RWPE1 (cell line): ENCODE data around the gene ST13.

ENCODE experiments used
- CTCF ChIA-PET: fragments of 350-600 bp; sonication (Branson Sonifier 250); formaldehyde crosslinking; extraction: SDS; loops from one replicate; lab custom pipeline; 2021; lab: Yijun Ruan, JAX
- POLR2A ChIA-PET: fragments of 400-600 bp; formaldehyde crosslinking; extraction: SDS; loops from one replicate; lab custom pipeline; 2020; ENCODE audit warnings: antibody characterized with exemption; ENCODE audit not compliant: low non-redundant PET; lab: Yijun Ruan, JAX
- DNase-seq: peaks from one replicate; pipeline ENCODE4 v3.0.0; 2012; ENCODE audit warnings: low spot score
- H3K27ac ChIP-seq: fragments of 450-650 bp; 2 replicates; pipeline ENCODE4 v1.5.1; 2017
- TF ChIP-seq, protein P1 (sequence below): fragments of 450-650 bp; conservative IDR thresholded peaks from 2 replicates; pipeline ENCODE4 v1.5.1; 2017; ENCODE audit warnings: low read depth, mild to moderate bottlenecking

The ST13 gene

DNA sequence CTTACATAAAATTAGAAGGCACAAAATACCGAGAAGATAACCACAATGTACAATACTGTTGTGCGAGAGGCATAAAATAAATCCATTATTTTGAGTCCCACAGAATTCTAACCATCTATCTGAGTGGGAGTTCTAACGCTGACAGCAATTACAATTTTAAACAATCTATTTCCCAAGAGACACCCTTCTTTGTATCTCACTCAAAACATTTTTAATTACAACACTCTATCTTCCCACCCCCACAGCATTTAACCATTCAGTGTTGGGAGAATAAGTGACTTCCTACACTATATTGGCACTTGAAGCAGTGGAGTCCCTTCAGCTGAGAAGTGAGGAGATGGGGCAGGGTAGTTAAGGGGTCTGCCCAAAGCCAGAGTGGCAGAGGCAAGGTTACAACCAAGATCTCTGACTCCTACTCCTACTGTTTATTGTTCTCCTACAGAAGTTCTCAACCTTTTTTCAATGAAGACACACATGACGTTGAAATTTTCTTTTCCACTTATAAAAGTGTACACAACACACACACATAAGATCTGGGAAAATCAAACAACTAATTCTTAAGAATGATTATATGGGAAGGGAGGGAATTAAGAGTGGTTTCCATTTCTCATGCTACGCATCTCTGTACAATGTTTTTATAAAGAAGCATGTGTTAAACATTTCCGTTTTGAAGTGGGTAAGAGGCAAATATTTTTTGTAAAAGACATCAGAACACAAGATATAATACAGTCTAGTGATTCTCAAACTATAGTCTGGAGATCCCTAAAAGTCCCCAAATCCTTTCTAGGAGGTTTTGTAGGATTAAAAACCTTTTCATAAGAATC, 48.2 kb downstream of the ST13 start:
- H3K27ac ChIP-seq, result no peak overlapping the region
- no peak for DNase-seq
- ChIA-PET CTCF (no interaction called here), POLR2A (no interaction called here)
- TF ChIP-seq, protein P1, sequence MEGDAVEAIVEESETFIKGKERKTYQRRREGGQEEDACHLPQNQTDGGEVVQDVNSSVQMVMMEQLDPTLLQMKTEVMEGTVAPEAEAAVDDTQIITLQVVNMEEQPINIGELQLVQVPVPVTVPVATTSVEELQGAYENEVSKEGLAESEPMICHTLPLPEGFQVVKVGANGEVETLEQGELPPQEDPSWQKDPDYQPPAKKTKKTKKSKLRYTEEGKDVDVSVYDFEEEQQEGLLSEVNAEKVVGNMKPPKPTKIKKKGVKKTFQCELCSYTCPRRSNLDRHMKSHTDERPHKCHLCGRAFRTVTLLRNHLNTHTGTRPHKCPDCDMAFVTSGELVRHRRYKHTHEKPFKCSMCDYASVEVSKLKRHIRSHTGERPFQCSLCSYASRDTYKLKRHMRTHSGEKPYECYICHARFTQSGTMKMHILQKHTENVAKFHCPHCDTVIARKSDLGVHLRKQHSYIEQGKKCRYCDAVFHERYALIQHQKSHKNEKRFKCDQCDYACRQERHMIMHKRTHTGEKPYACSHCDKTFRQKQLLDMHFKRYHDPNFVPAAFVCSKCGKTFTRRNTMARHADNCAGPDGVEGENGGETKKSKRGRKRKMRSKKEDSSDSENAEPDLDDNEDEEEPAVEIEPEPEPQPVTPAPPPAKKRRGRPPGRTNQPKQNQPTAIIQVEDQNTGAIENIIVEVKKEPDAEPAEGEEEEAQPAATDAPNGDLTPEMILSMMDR, result no peak

DNA sequence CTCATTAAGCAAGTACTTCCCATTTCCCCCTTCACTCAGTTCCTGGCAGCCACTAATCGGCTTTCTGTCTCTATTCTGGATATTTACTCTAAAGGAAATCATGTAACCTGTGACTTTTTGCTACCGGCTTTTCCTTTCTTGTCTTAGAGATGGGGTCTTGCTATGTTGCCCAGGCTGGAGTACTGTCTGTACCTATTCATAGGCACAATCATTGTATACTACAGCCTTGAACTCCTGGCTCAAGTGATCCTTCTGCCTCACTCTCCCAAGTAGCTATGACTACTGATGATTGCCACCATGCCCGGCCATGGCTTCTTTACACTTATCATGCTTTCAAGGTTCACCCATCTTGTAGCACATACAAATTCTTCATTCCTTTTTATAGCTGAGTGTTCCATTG, 49.7 kb downstream of the ST13 start:
- no peak for DNase-seq
- CTCF ChIA-PET, result interaction anchor here (0.6 kb wide), 2 partner anchors 11 to 370 kb away, joined by 3 to 4 read pairs; no protein-coding TSS in a partner anchor
- POLR2A ChIA-PET, result no interaction called here
- TF ChIP-seq, protein P1, result no peak
- H3K27ac ChIP-seq, result no peak overlapping the region

DNA sequence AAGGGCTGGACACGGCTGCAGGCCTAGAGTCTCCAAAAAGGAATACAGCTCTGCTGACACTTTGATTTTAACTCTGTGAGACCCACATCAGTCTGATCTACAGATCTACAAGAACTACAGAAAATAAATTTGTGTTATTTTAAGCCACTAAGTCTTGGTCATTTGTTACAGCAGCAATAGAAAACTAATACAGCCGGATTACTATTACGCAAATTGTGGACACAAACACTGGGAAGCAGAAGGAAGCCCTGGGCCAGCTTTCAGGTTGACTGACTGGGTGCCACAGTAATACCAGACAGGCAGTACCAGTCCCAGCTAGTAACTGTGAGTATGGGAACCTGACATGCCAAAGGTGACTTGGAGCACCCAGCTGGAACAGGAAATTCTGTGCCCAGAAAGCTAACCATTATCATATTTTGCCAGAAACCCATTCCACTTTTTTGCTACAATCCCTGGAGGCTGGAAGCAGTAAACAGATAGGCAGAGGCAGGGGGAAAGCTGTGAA, 50.7 kb downstream of the ST13 start:
- TF ChIP-seq, protein P1, result no peak
- POLR2A ChIA-PET, result no interaction called here
- CTCF ChIA-PET, result no interaction called here
- no peak for DNase-seq
- no peak overlapping the region for H3K27ac ChIP-seq

DNA sequence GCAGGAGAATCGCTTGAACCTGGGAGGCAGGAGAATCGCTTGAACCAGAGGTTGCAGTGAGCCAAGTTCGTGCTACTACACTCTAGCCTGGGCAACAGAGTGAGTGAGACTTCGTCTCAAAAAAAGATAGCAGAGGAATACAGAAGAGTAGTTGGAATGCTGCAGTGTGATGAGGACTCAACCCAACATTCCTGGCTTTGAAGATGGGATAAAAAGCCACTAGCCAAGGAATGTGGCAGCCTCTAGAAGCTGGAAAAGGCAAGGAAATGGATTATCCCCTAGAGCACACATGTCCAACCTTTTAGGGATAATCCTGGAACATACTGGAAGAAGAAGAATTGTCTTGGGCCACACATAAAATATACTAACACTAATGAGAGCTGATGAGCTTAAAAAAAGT, 51.2 kb downstream of the ST13 start:
- ChIA-PET CTCF (no interaction called here), POLR2A (no interaction called here)
- no peak overlapping the region for H3K27ac ChIP-seq
- TF ChIP-seq, protein P1, result no peak
- no peak for DNase-seq

DNA sequence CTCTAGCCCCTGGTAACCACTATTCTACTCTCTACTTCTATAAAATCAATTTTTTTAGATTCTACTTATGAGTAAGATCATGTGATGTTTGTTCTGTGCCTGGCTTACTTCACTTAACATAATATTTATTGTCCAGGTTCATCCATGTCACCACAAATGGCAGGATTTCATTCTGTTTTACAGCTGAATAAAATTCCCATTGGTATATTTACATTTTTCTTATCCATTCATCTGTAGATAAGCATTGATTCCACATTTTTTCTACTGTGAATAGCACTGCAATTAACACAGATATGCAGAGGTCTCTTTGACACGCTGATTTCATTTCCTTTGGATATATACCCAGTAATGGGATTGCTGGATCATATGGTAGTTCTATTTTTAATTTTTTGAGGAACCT, 53.1 kb downstream of the ST13 start:
- POLR2A ChIA-PET, result no interaction called here
- no peak for DNase-seq
- TF ChIP-seq, protein P1, result no peak
- CTCF ChIA-PET, result no interaction called here
- no peak overlapping the region for H3K27ac ChIP-seq

DNA sequence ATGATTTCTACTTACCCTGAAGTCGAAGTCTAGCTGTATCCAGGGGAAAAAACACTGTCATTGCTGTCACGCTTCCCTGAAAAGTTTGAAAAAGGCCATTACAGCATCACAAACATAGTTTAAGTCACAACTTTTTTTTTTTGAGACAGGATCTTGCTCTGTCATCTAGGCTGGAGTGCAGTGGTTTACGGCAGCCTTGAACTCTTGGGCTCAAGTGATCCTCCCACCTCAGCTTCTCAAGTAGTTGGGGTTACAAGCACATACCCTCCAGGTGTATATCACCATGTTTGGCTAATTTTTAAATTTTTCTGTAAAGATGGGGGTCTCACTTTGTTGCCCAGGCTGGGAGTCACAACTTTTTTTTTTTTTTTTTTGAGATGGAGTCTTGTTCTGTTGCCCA, 57.4 kb downstream of the ST13 start:
- ChIA-PET POLR2A (no interaction called here), CTCF (no interaction called here)
- no peak overlapping the region for H3K27ac ChIP-seq
- no peak for DNase-seq
- TF ChIP-seq, protein P1, result no peak
